Heart right ventricle (tissue), 16 donors: ENCODE data around the gene DLG5. TPM values are rescaled to one million over a fixed set of nuclear protein-coding genes. Genes with fewer than 3 reads are reported as not detected.

Experiments
- ATAC-seq, 8 donors: fragments of 200-7000 bp; cut with Tn5 transposase; one replicate each; pipeline ENCODE4 v1.9.1; 2020; ENCODE audit warnings: mild to moderate bottlenecking in 8 of 8, moderate library complexity in 8 of 8, moderate number of reproducible peaks in 1 of 8
- DNase-seq, 2 donors: peaks; one replicate each; pipeline ENCODE4 v3.0.0-alpha.2; 2020
- H3K27ac ChIP-seq, 10 donors: fragments of 200-600 bp; sonication (generic) in 2 of 10; one replicate each; pipeline versions ENCODE4 v1.5.0 to v1.8.0; 2020 to 2022; ENCODE audit warnings: mild to moderate bottlenecking in 3 of 10
- H3K27me3 ChIP-seq, 7 donors: fragments of 200-600 bp; one replicate each; pipeline ENCODE4 v1.8.0; 2021 to 2022; ENCODE audit warnings: mild to moderate bottlenecking in 2 of 7
- H3K36me3 ChIP-seq, 9 donors: fragments of 200-600 bp; sonication (generic) in 1 of 9; one replicate each; pipeline versions ENCODE4 v1.5.0 to v1.8.0; 2020 to 2022; ENCODE audit warnings: mild to moderate bottlenecking in 2 of 9
- H3K4me1 ChIP-seq, 9 donors: fragments of 200-600 bp; sonication (generic) in 1 of 9; one replicate each; pipeline versions ENCODE4 v1.5.0 to v1.8.0; 2020 to 2022; ENCODE audit warnings: mild to moderate bottlenecking in 4 of 9
- H3K4me3 ChIP-seq, 10 donors: fragments of 200-600 bp; sonication (generic) in 2 of 10; one replicate each; pipeline versions ENCODE4 v1.5.0 to v1.8.0; 2020 to 2022; ENCODE audit warnings: mild to moderate bottlenecking in 7 of 10, moderate library complexity in 2 of 10
- H3K9me3 ChIP-seq, 11 donors: fragments of 200-600 bp in 10 of 11; sonication (generic) in 2 of 11; one replicate each; pipeline versions ENCODE4 v1.5.0 to v1.8.0; 2013 to 2022; ENCODE audit warnings: mild to moderate bottlenecking in 2 of 11, control low read depth in 1 of 11, moderate library complexity in 1 of 11
- CTCF ChIP-seq, 9 donors: fragments of 200-600 bp; sonication (generic) in 2 of 9; IDR thresholded peaks; one replicate each; pipeline versions ENCODE4 v1.5.0 to v1.8.0; 2021 to 2022; ENCODE audit warnings: antibody characterized with exemption in 9 of 9, mild to moderate bottlenecking in 5 of 9, moderate library complexity in 1 of 9
- WGBS, 2 donors: extraction: QIAGEN DNeasy Blood & Tissue Kit; methylation state at CpG; one replicate each; pipeline ENCODE4 v1.1.7; 2013; ENCODE audit warnings: inconsistent platforms in 1 of 2; 5-methylcytosine and 5-hydroxymethylcytosine counted together
- intact Hi-C, 10 donors: fragments of 100-400 bp; cut with DNase I; formaldehyde crosslinking; loops; one replicate each; pipeline versions ENCODE4 v1.11.1 to v1.14.2; 2022
- polyA plus RNA-seq, 2 donors: library from polyadenylated mRNA; stranded (reverse); fragments of 200-250 nt; gene quantifications; one replicate each; pipeline ENCODE4 v1.2.3, GENCODE V29; 2013
- total RNA-seq, 10 donors: library from RNA; stranded (reverse); fragmentation: NEBNext Ultra II Directional in 3 of 10; extraction: Animal tissue kit (Norgen Biotek cat#: 25700) in 3 of 10; gene quantifications; one replicate each; pipeline versions ENCODE4 v1.2.1 to v1.2.4, GENCODE V29; 2021 to 2023
- donor health status: Arrhythmogenic right ventricular cardiomyopathy.
- donor health status: ischemic (EF 13 %, LVEDD 7.1; RV severe dilation, severe dysfunction).
- donor health status: healthy with polysubstance abuse.
- donor health status: DM: no; HTN: yes; CAD: no.
- donor health status: DM: no; HTN: no; CAD: no.
- donor health status: ischemic (EF 25% LVEDD 6.9; RV normal size, moderate dysfunction).
- donor health status: ischemic (EF 25% LVEDD 5.7; RV mildly dilated, moderate dysfunction).
- donor health status: healthy.
- donor health status: DM: yes; HTN: yes; CAD: no.
- donor health status: Ischemic cardiomyopathy.
- donor health status: ischemic (EF 35%, LVEDD 5.7; RV mildly dilated, moderate dysfunction).
- donor health status: nonischemic (EF 11% LVEDD 7.7; RV severe dilation, severe dysfunction).
- donor health status: DM: yes; HTN: yes; CAD: no.
- donor health status: PGD.
- donor health status: ischemic (EF 29% LVEDD 5.4; RV normal size, mild dysfunction).
- donor health status: nonischemic (EF 23%, LVEDD 6.1; RV moderate dilation, normal function).

Gene DLG5
- total and polyA plus RNA-seq, 12 donors, result 5.0 to 14.1 (median 10.8) TPM

DNA sequence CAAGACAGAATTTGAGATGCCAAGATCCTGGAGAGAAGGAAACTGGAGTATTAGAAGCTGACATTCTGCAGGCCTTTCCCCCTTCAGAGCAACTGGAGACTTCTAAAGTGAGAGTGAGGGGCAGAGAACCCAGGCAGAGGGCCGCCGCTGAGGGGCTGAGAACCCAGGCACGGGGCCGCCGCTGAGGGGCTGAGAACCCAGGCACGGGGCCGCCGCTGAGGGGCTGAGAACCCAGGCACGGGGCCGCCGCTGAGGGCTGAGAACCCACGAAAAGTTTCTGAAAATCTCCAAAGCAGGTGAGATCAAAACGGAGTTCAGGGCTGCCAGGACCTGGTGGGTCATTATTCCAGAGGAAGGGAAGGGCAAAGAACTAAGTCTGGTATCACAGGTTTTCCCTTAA, 126.2 kb downstream of the DLG5 start:
- DNase-seq (no peak), ATAC-seq (no peak)
- intact Hi-C loops, result no loop called here
- no peaks in the 10 kb centered on the region for H3K4me1 ChIP-seq
- no peak overlapping the region for H3K4me3 ChIP-seq
- H3K9me3 ChIP-seq, result no peaks in the 10 kb centered on the region
- no peak overlapping the region for H3K27ac ChIP-seq
- H3K27me3 ChIP-seq, result no peaks in the 10 kb centered on the region
- peaks cover 0 to 100% (median 42%) of the 10 kb centered on the region in 9 donors for H3K36me3 ChIP-seq
- 92 to 99% methylated on average over 13 of the region's 13 CpGs for WGBS, 2 donors
- no peak for TF ChIP-seq CTCF (IDR thresholded peaks at IDR 0.05)

DNA sequence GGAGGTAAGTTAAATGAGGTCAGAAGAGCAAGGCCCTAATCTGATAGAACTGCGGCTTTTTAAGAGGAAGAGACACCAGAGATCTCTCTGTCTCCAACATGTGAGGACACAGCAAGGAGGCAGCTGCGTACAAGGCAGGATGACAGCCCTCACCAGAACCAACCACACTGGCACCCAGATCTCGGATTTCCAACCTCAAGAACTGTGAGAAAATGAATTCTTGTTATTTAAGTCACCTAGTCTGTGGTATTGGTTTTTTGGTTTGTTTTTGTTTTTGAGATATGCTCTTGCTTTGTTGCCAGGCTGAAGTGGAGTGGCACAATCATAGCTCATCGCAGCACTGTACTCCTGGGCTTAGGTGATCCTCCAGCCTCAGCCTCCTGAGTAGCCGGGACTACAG, 127.2 kb downstream of the DLG5 start:
- Histone ChIP-seq H3K9me3 (no peaks in the 10 kb centered on the region), H3K4me1 (no peaks in the 10 kb centered on the region), H3K36me3 (peaks cover 0 to 100% (median 38%) of the 10 kb centered on the region in 9 donors), H3K27me3 (no peaks in the 10 kb centered on the region), H3K27ac (no peak overlapping the region), H3K4me3 (no peak overlapping the region)
- DNase-seq, result no peak
- ATAC-seq, result no peak
- WGBS, 2 donors, result 95 to 96% methylated on average over 5 of the region's 5 CpGs
- no peak for TF ChIP-seq CTCF (IDR thresholded peaks at IDR 0.05)
- intact Hi-C loops, result no loop called here

DNA sequence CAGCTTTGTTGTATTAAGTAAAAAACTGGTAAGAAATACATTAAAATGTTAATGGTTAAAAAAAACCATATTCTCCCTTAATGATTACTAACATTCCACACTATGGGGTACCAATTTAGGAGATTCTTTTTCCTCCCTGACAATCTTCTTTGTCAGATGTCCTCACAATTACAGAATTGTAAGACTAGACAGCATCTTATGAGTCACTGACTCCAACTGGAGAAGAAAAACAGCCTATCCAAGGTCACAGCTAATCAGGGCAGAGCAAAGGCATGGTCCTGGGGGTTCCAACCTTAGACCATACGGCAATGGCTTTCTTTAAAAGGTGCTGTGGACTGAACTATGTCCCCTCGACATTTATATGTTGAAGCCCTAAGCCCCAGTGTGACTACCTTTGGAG, 127.6 kb downstream of the DLG5 start:
- Histone ChIP-seq H3K4me1 (no peaks in the 10 kb centered on the region), H3K27ac (no peak overlapping the region), H3K9me3 (no peaks in the 10 kb centered on the region), H3K27me3 (no peaks in the 10 kb centered on the region), H3K4me3 (no peak overlapping the region), H3K36me3 (peaks cover 0 to 100% (median 38%) of the 10 kb centered on the region in 9 donors)
- no peak for ATAC-seq
- intact Hi-C loops, result no loop called here
- 84 to 91% methylated on average over 2 of the region's 2 CpGs for WGBS, 2 donors
- TF ChIP-seq CTCF (IDR thresholded peaks at IDR 0.05), result no peak
- DNase-seq, result no peak

DNA sequence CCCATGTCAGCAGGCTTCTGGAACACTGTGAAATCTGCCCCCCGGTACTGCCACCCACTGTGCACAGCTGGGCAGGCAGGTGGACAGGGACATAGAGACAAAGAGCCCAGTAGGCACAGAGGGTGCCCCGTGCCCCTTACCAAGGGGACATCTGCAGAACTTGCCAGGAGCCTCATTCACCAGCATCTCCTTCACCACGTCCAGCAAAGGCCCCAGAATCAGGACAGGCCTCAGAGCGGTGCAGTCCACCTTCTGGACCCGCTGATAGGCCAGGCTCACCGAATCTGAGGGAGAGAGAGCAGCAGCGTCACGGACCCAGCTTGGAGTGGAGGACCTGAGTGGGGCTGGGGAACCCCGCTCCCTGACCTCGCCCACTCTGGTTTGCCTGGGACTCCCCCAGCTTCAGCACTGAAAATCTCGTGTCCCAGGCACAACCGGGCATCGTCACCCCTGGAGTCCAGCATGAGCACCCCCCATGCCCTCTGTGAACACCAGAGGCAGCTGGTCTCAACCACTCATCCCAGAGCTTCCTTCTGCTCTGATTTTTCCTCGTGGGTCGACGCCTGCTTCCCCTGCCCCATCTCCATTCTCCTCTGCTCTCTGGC, 130.1 kb downstream of the DLG5 start:
- DNase-seq (no peak), ATAC-seq (no peak)
- Histone ChIP-seq H3K4me1 (no peaks in the 10 kb centered on the region), H3K9me3 (no peaks in the 10 kb centered on the region), H3K36me3 (peaks cover 0 to 100% (median 39%) of the 10 kb centered on the region in 9 donors), H3K27me3 (no peaks in the 10 kb centered on the region), H3K27ac (no peak overlapping the region), H3K4me3 (no peak overlapping the region)
- TF ChIP-seq CTCF (IDR thresholded peaks at IDR 0.05), result no peak
- WGBS, 2 donors, result 96 to 97% methylated on average over 15 to 16 of the region's 16 CpGs
- intact Hi-C loops, result no loop called here
